ENCODE results near the gene DEFB121.

DNA sequence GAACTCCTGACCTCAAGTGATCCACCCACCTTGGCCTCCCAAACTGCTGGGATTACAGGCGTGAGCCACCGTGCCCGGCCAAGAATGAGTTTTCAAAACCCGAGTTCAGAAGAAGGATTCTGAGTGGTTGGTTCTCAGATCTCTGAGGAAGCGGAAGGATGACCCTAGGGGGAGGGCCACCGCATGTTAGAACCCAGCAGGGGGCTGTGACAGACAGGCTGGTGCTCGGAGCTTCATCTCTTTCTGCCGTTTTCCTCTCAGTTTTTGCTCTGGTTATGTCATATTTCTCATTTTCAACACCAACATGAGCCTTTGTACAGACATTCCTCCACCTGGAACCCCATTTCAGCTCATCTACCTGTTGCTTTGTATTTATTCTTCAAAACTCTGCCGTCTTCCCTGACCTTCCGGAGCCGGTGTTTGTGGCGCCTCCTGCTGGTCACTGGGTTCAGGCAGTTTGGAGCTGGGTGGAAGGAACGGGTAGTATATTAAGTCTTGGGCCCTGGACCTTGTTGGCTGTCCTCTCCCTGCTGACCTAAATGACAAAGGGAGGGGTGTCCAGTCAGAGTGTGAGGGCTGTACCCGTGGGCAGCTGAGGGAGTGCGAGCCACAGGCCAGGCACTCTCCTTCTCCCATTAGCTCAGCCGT lies 34.1 kb upstream of the DEFB121 start, which contains the start of gene DEFB123:
- TF ChIP-seq, protein P1, sequence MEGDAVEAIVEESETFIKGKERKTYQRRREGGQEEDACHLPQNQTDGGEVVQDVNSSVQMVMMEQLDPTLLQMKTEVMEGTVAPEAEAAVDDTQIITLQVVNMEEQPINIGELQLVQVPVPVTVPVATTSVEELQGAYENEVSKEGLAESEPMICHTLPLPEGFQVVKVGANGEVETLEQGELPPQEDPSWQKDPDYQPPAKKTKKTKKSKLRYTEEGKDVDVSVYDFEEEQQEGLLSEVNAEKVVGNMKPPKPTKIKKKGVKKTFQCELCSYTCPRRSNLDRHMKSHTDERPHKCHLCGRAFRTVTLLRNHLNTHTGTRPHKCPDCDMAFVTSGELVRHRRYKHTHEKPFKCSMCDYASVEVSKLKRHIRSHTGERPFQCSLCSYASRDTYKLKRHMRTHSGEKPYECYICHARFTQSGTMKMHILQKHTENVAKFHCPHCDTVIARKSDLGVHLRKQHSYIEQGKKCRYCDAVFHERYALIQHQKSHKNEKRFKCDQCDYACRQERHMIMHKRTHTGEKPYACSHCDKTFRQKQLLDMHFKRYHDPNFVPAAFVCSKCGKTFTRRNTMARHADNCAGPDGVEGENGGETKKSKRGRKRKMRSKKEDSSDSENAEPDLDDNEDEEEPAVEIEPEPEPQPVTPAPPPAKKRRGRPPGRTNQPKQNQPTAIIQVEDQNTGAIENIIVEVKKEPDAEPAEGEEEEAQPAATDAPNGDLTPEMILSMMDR (IDR thresholded peaks at IDR 0.05 in 4 of 5, conservative IDR thresholded peaks at IDR 0.05 in 1 of 5) = no peak
- no peak for TF ChIP-seq POLR2A (IDR thresholded peaks at IDR 0.05)
